Neural cell (in vitro differentiated cells): ENCODE data around the gene RBM4B. TPM values are rescaled to one million over a fixed set of nuclear protein-coding genes. Genes with fewer than 3 reads are reported as not detected.

Source experiments
- H2AFZ ChIP-seq: fragments of 200-600, 300-800 bp; sonication (generic), shearing (Covaris generic); 2 replicates; pipeline ENCODE4 v1.6.0; 2014; ENCODE audit warnings: low read depth, mild to moderate bottlenecking, antibody characterized with exemption, low read length, moderate library complexity
- H3F3A ChIP-seq: fragments of 200-600 bp; shearing (Covaris generic); 2 replicates; pipeline ENCODE4 v1.6.1; 2016; ENCODE audit warnings: mild to moderate bottlenecking, moderate library complexity, mixed read lengths, antibody characterized with exemption, low read length; ENCODE audit not compliant: insufficient read depth, poor library complexity, severe bottlenecking
- H3K27ac ChIP-seq: fragments of 200-600, 300-800 bp; sonication (generic), shearing (Covaris generic); 2 replicates; pipeline ENCODE4 v1.5.1; 2014; ENCODE audit warnings: mild to moderate bottlenecking, low read length, moderate library complexity
- H3K27me3 ChIP-seq: fragments of 300-800, 200-600 bp; sonication (generic), shearing (Covaris generic); 2 replicates; pipeline ENCODE4 v1.6.0; 2014; ENCODE audit warnings: mild to moderate bottlenecking, low read depth, low read length, moderate library complexity; ENCODE audit not compliant: insufficient read depth
- H3K36me3 ChIP-seq: fragments of 300-800, 200-600 bp; sonication (generic), shearing (Covaris generic); 2 replicates; pipeline ENCODE4 v1.5.1; 2014; ENCODE audit warnings: mild to moderate bottlenecking, antibody characterized with exemption, low read length, moderate library complexity; ENCODE audit not compliant: insufficient read depth
- H3K4me2 ChIP-seq: fragments of 300-800, 200-600 bp; sonication (generic), shearing (Covaris generic); 2 replicates; pipeline ENCODE4 v1.6.0; 2014; ENCODE audit warnings: mild to moderate bottlenecking, low read length
- H3K4me3 ChIP-seq: fragments of 300-800, 200-600 bp; sonication (generic), shearing (Covaris generic); 2 replicates; pipeline ENCODE4 v1.5.1; 2014; ENCODE audit warnings: mild to moderate bottlenecking, low read length, moderate library complexity
- H3K79me2 ChIP-seq: fragments of 200-600 bp; shearing (Covaris generic); replicated peaks from 2 replicates; pipeline ENCODE4 v1.6.0; 2014; ENCODE audit warnings: mild to moderate bottlenecking, low read length, moderate library complexity; ENCODE audit not compliant: insufficient read depth
- H3K9ac ChIP-seq: fragments of 300-800, 200-600 bp; sonication (generic), shearing (Covaris generic); 2 replicates; pipeline ENCODE4 v1.6.1; 2016; ENCODE audit warnings: mild to moderate bottlenecking, low read length, mixed read lengths
- H3K9me2 ChIP-seq: fragments of 200-600 bp; shearing (Covaris generic); 2 replicates; pipeline ENCODE4 v1.6.1; 2016; ENCODE audit warnings: mild to moderate bottlenecking, low read length, mixed read lengths; ENCODE audit not compliant: insufficient read depth
- H3K9me3 ChIP-seq: fragments of 200-600, 300-800 bp; sonication (generic), shearing (Covaris generic); 2 replicates; pipeline ENCODE4 v1.6.1; 2016; ENCODE audit warnings: mild to moderate bottlenecking, mixed run types, low read length, moderate library complexity, mixed read lengths
- H4K20me1 ChIP-seq: fragments of 200-600 bp; shearing (Covaris generic); 2 replicates; pipeline ENCODE4 v1.6.1; 2016; ENCODE audit warnings: mild to moderate bottlenecking, mixed run types; ENCODE audit not compliant: insufficient read depth
- EP300 ChIP-seq: fragments of 450-650 bp; conservative IDR thresholded peaks from 2 replicates; pipeline ENCODE4 v1.6.1; 2014; ENCODE audit warnings: antibody characterized with exemption, mild to moderate bottlenecking, moderate library complexity; ENCODE audit not compliant: poor library complexity, severe bottlenecking
- EZH2 ChIP-seq: fragments of 200-600, 300-800 bp; shearing (Covaris generic), sonication (generic); IDR thresholded peaks from 2 replicates; pipeline ENCODE4 v1.6.1; 2014; ENCODE audit warnings: antibody characterized with exemption, low read length, borderline replicate concordance, mild to moderate bottlenecking; ENCODE audit not compliant: insufficient read depth, poor library complexity, severe bottlenecking
- MXI1 ChIP-seq: fragments of 450-650 bp; conservative IDR thresholded peaks from 2 replicates; pipeline ENCODE4 v1.6.1; 2014; ENCODE audit warnings: antibody characterized with exemption, mild to moderate bottlenecking; ENCODE audit not compliant: poor library complexity, severe bottlenecking
- POLR2AphosphoS5 ChIP-seq: IDR thresholded peaks from 2 replicates; pipeline ENCODE4 v1.6.1; 2012
- RAD21 ChIP-seq: fragments of 450-650 bp; conservative IDR thresholded peaks from 2 replicates; pipeline ENCODE4 v1.6.1; 2014; ENCODE audit warnings: antibody characterized with exemption, mild to moderate bottlenecking, moderate library complexity
- SMC3 ChIP-seq: fragments of 450-650 bp; conservative IDR thresholded peaks from 2 replicates; pipeline ENCODE4 v1.6.1; 2014; ENCODE audit warnings: antibody characterized with exemption, mild to moderate bottlenecking, moderate library complexity; ENCODE audit not compliant: poor library complexity
- TAF1 ChIP-seq: IDR thresholded peaks from 2 replicates; pipeline ENCODE4 v1.6.1; 2012; ENCODE audit warnings: low read depth
- polyA plus RNA-seq: library from polyadenylated mRNA; depleted of rRNA; stranded (reverse); fragments of >200 nt; gene quantifications from 2 replicates; pipeline ENCODE4 v1.2.3, GENCODE V29; 2014
- TF ChIP-seq, protein P1 (sequence below): fragments of 450-650 bp; IDR thresholded peaks from 2 replicates; pipeline ENCODE4 v1.5.1; 2014; ENCODE audit warnings: antibody characterized with exemption, mild to moderate bottlenecking, moderate library complexity; ENCODE audit not compliant: poor library complexity, severe bottlenecking
- TF ChIP-seq, protein P2 (sequence below): IDR thresholded peaks from 2 replicates; pipeline ENCODE4 v1.6.1; 2012; ENCODE audit warnings: borderline replicate concordance

Gene RBM4B
- polyA plus RNA-seq, 1 donor from 2014 or later = 197 TPM

DNA sequence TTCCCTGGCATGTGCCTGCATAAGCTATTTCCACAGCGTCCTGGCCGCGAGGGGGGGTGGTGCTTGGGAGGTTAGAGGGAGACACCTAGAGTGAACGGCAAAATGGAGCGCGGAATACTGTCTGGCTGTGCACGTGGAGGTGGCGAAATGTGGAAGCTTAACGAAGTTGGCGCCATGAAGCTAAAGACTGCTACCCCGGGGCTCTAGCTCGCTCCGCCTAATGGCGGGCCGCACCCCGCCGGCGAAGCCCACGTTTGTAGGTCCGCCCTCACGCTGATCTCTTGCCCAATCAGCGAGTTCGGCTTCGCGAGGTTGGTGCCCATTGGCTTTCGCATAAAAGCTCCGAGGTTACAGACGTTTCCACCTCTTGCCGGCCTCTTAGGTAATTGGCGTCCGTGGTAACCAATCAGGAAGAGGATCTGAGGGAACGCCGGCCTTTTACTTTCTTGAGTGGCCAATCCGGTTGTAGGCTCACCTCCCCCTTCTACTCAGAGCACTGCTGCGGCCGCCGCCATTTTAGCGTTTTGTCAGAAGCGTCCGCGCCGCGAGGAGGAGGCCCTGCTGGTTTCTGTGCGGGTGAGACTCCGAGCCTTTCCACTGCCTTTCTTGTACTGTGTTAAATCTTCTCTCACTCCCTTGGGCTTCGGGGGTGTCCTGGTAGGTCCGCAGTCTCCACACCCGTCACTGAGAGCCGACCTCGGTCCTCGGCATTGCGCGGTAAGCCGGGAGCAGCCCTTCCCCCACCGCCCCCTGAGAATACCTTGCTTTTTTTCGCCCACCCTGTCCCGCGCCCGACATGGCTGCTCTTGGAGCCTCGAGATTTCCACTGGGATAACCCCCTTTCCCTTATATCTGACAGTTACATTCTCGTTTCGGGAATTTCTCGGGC is 39.3 kb downstream of the RBM4B start, which contains the start of gene RBM4 (continued):
- TF ChIP-seq POLR2AphosphoS5 = peak; percentile 98
- peak; percentile 19 for TF ChIP-seq RAD21
- peak; percentile 98 for TF ChIP-seq MXI1

DNA sequence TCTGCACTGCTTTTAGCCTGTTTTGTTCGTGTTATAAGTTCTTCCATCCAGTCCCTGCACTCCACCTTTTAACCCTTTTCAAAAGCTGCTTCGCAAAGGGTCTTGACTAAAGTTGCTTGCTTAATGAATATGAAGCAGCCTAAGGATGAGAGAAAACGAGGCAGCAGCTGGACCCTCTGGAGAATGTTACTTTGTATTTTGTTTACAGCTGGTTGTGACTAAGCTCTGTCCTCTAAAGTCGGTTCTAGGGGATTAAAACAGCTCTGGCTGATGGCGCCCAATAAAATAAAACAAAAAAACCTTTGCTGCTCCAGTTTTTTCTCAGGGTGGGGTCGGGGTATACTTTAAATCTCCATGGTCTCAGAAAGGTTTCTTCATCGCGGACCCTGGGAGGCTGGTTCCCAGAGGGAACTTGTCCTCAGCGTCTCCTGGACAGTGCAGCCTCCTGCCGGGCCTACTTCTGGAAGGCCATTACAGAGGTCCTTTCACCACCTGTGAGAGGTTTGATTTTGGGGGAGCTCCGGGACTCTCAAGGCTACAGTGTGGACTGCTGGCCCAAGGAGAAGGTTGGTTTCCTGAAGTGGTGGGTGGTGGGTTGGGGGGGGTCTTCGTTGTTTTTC is 40.0 kb downstream of the RBM4B start:
- Histone ChIP-seq H3K4me2 (peak overlapping the region; percentile 74), H3K4me3 (peak overlapping the region; percentile 75), H3K79me2 (peaks cover 49% of the 10 kb centered on the region), H3K27ac (peak overlapping the region; percentile 84), H3K9me2 (no peaks in the 10 kb centered on the region), H3K27me3 (no peaks in the 10 kb centered on the region), H3K9me3 (no peaks in the 10 kb centered on the region), H3F3A (peaks cover 8% of the 10 kb centered on the region), H4K20me1 (peaks cover 28% of the 10 kb centered on the region), H3K36me3 (peaks cover 12% of the 10 kb centered on the region), H2AFZ (no peak overlapping the region), H3K9ac (peak overlapping the region; percentile 64)
- no peak for TF ChIP-seq RAD21
- TF ChIP-seq, protein P1, sequence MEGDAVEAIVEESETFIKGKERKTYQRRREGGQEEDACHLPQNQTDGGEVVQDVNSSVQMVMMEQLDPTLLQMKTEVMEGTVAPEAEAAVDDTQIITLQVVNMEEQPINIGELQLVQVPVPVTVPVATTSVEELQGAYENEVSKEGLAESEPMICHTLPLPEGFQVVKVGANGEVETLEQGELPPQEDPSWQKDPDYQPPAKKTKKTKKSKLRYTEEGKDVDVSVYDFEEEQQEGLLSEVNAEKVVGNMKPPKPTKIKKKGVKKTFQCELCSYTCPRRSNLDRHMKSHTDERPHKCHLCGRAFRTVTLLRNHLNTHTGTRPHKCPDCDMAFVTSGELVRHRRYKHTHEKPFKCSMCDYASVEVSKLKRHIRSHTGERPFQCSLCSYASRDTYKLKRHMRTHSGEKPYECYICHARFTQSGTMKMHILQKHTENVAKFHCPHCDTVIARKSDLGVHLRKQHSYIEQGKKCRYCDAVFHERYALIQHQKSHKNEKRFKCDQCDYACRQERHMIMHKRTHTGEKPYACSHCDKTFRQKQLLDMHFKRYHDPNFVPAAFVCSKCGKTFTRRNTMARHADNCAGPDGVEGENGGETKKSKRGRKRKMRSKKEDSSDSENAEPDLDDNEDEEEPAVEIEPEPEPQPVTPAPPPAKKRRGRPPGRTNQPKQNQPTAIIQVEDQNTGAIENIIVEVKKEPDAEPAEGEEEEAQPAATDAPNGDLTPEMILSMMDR = no peak

DNA sequence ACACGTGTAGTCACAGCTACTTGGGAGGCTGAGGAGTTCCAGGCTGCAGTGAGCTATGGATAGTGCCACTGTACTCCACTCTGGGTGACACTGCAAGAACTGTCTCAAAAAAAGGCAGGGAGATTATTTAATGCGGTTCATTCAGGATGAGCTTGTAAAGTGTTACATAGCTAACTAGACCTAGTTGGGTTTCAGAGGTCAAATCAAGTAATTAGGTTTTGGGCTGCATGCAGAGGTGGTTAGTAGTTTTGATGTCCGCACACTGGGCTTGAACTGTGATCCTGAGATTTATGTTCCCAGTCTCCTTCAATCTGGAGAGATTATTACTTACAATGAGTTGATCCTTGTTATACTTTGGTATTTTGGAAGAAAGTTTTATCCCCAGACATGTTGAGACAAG is 41.3 kb downstream of the RBM4B start:
- H3K27me3 ChIP-seq = no peaks in the 10 kb centered on the region
- H3K9ac ChIP-seq = no peak overlapping the region
- H3K79me2 ChIP-seq = peaks cover 43% of the 10 kb centered on the region
- no peaks in the 10 kb centered on the region for H3K9me3 ChIP-seq
- H2AFZ ChIP-seq = no peak overlapping the region
- H3F3A ChIP-seq = peaks cover 8% of the 10 kb centered on the region
- H3K4me2 ChIP-seq = no peak overlapping the region
- TF ChIP-seq POLR2AphosphoS5 (no peak), EP300 (no peak), SMC3 (no peak), EZH2 (no peak), MXI1 (no peak), TAF1 (no peak), RAD21 (no peak)
- TF ChIP-seq, protein P2, sequence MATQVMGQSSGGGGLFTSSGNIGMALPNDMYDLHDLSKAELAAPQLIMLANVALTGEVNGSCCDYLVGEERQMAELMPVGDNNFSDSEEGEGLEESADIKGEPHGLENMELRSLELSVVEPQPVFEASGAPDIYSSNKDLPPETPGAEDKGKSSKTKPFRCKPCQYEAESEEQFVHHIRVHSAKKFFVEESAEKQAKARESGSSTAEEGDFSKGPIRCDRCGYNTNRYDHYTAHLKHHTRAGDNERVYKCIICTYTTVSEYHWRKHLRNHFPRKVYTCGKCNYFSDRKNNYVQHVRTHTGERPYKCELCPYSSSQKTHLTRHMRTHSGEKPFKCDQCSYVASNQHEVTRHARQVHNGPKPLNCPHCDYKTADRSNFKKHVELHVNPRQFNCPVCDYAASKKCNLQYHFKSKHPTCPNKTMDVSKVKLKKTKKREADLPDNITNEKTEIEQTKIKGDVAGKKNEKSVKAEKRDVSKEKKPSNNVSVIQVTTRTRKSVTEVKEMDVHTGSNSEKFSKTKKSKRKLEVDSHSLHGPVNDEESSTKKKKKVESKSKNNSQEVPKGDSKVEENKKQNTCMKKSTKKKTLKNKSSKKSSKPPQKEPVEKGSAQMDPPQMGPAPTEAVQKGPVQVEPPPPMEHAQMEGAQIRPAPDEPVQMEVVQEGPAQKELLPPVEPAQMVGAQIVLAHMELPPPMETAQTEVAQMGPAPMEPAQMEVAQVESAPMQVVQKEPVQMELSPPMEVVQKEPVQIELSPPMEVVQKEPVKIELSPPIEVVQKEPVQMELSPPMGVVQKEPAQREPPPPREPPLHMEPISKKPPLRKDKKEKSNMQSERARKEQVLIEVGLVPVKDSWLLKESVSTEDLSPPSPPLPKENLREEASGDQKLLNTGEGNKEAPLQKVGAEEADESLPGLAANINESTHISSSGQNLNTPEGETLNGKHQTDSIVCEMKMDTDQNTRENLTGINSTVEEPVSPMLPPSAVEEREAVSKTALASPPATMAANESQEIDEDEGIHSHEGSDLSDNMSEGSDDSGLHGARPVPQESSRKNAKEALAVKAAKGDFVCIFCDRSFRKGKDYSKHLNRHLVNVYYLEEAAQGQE = no peak
- TF ChIP-seq, protein P1 = no peak
- H3K27ac ChIP-seq = no peak overlapping the region
- H3K4me3 ChIP-seq = no peak overlapping the region
- H4K20me1 ChIP-seq = peaks cover 15% of the 10 kb centered on the region
- no peaks in the 10 kb centered on the region for H3K9me2 ChIP-seq
- H3K36me3 ChIP-seq = peaks cover 9% of the 10 kb centered on the region
